ENCODE results near the gene SCO2.
A peak's percentile ranks its signal among the peaks of the same experiment; 100 is the strongest.

Gene SCO2, protein sequence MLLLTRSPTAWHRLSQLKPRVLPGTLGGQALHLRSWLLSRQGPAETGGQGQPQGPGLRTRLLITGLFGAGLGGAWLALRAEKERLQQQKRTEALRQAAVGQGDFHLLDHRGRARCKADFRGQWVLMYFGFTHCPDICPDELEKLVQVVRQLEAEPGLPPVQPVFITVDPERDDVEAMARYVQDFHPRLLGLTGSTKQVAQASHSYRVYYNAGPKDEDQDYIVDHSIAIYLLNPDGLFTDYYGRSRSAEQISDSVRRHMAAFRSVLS

DNA sequence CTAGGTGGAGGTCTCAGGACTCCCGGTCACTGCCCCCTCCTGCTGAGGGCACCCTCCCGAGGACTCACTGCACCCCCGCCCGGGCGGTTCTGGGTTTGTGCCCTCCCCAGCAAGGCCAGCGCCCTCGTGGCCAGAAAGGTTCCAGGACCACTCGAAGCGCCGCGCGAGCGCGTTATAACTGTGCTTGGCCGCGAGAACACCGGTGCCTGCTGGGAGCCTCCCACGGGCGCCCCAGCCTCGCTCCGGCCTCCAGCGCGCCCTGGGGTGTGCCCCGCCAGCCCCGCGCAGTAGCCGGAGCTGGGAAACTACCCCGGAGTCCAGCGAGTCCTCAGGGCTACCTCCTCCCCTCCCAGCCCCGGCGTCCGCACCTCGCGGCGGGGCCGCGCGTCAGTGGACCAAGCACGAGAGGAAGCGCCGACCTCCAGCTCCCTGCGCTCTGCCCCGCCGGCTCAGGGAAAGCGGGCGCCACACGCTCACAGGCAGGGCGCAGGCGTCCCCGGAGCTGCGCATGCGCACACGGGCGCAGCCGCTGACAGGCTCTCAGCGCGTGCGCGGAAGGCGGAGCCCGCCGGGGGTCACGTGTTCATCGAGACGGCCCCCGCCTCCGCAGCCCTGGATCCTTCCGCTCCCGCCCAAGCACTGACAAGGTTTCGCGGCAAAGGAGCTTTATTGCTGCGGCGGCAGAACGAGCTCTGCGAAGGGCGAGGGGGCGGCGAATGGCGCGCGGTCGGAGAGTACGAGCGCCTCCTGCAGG, at the start of gene SCO2:
Gene SCO2, minus strand, starts transcription at position 495 of the 754 bp plus-strand sequence. CDS start 1,187 bp downstream, outside the sequence.
- DNase-seq: peak; percentile 95

DNA sequence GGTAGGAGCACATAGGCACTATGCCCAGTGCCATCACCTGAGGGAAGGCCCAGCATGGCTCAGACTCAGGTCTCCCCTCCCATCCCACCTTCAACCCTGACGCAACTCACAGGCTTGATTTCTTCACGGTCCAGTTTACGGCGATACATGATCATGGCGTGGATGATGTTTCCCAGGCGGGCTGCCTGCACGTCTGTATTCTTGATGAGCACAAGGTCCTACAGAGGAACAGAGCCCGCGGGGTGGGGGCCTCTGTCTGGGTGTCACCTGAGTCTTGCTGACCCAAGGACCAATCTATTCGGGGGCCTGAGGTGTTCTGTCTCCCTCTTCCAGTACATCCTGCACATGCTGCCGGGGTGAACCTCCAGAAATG, 49.0 kb upstream of the SCO2 start:
- DNase-seq: no peak

DNA sequence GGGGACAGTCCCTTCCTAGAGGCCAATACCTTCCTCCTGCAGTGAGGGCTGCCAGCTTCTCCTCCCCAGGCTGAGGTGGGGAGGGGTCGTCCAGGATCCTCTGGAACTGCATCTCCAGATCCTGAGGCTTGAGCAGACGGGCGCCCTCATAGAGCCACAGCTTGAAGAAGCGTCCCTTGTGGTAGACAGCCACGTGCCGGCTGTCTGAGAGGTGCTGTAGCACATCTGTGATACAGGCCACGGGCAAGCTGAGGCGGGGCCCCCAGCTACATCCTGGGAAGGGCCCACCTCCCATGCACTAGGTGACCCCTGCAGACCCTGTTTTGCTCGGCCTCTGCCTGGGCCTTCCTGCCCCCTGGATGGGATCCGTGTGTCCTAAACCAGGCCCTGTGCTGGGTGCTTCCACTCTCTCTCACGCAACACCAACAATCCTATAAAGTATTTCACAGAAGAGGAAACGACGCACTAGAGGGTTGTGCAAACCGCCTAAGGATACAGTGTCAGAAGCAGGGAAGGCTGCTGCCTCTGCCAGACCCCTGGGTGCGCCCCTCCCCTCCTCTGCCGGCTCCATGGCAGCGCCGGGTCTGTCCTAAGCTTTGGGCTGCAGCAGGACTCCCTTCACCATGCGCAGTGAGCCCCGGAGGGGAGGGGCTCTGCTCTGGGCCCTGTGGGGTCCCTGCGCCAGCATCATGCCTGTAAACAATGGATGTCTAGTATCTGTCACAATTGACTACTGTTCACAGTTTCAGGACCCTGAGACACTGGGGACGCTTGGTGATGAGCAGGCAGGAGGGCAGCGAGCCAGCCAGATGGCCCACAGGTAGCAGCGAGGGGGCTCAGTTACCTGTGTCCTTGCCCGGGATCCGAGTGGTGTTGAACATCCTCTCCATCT, 48.3 kb upstream of the SCO2 start:
- no peak for DNase-seq

DNA sequence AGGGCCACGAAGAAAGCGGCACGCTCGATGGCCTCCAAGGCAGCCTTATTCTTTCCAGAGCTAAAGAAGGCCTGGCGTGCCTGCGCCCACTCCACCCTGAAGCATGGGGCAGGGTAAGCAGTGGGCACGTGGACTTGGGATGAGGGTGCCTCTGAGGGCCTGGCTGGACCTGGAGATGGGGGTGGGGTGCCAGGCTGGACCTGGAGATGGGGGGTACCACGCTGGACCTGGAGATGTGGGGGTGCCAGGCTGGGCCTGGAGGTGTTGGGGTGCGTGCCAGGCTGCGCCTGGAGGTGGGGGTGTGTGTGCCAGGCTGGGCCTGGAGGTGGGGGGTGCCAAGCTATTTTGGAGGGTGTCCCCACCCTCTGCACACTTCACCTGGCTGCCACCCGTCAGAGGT, 47.6 kb upstream of the SCO2 start:
- DNase-seq: no peak

DNA sequence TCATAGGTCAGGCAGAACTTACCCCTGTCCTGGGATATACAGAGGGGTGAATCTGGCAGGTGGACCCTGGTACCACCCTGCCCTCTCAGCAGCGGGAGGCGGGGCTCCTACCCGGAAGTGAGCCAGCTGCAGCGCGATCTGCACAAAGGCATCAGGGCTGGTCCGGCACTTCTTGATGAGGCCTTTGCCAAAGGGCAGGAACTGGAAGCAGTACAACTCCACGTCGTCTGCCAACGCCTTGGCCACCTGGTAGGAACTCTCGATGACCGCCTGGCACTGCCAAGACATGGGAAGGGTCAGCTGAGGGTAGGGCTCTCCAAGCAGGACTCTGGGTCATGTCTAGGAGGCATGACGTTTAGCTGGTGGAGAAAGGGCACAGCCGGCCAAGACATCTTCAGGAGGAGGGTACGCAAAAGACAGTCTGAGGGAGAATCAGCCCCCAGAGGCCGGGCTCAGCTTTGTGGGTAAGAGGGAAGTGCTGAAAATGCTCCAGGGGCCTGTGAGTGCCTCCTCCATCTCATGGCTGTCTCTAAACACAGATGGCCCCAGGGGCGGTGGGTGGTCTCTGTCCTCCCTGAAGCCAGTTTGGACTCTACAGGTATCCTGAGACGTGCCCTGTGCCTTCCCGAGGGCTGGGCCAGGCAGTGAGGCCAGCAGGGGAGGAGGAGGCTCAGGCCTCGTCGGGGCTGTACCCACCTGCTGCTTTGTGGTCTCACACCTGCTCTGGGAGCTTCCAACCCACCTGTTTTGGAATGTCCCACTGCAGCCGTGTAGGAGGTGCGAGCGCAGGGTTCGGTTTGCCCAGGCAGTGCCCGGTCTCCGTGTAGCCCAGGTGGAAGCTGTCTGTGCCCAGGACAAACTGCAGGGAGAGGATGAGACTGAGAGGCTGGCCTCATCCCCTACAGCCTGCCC, 46.1 kb upstream of the SCO2 start:
- no peak for DNase-seq

DNA sequence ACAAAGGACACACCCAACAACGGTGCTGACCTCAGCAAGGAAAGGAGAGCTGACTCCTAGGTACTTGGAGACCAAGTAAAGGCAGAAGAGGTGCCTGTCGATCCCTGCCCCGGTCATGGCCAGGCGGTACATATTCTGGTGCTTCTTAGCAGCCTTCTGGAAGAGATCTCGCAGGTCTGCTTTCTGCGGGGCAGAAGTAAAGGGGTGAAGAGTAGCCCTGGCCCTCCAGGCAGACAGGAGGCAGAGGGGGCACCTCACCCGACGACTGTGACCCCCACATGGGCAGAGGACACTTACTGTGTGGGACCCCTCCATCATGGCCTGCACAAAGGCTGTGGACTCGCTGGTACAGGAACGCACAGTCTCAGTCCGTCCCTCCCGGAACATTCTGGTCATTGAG, 45.5 kb upstream of the SCO2 start:
- no peak for DNase-seq

DNA sequence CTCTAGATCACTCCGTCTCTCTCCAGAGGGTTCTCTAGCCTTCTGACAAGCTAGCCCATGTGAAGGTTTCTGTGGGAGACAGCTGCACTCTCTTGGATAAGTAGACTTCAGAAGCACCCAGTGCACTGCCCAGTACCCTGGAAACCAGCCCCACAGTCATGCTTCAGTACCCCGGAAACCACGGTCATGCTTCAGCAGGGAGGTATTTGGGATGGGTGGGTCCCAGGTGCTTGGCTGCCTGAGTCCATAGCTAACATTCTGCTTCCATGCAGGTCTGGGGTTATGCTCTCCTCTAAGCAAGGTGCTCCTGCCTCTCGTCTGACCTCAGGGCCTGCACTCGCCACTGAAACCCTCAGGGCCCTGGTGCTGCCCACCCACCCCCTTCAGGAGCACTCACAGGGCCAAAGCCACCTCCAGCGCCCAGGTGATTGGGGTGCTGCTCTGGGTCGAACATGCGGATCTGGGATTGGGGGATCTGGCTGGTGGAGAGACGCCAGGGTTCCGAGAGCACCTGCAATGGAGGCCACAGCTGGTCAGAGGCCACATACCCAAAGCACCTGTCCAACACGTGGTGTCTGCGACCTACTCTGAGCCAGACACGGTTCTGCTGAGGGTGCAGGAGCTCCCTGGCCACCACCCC, 44.6 kb upstream of the SCO2 start:
- no peak for DNase-seq

DNA sequence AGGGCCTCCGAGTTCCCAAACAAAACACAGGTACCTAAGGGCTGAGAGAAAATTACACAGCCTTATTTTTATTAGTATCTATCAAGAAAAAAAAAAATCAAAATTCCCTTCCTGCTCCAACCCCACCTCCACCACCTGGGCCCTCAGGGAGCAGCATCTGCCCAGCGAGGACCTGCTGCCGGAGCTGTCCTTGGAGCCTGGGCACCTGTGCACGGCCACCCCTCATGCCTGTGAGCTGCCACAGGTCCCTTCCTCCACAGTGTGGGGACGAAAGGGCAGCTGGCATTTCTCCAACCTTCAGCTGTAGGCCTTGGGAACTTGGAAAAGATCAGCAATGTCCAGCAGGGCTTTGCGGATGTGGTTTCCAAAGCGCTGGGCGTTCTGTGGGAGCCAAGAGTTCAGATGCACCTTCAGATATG, 43.7 kb upstream of the SCO2 start:
- DNase-seq: no peak

DNA sequence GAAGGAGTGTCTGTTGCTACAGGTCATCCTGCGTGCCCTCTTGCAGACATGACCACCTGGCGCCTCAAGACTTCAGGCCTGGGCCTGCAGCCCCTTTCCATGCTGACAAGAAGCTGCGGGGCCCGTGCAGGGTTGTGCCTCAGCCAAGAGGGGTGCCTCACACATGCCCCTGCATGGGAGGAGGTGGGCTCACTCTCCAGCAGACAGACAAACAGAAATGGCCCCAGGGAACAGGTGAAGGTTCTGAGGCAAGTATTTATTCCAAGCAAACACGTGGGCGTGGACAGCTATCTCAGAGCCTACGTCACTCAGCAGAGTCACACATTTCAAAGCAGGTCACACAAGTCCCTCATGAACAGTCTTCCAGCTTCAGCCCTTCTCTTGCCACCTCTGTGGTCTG, 43.2 kb upstream of the SCO2 start:
- no peak for DNase-seq

DNA sequence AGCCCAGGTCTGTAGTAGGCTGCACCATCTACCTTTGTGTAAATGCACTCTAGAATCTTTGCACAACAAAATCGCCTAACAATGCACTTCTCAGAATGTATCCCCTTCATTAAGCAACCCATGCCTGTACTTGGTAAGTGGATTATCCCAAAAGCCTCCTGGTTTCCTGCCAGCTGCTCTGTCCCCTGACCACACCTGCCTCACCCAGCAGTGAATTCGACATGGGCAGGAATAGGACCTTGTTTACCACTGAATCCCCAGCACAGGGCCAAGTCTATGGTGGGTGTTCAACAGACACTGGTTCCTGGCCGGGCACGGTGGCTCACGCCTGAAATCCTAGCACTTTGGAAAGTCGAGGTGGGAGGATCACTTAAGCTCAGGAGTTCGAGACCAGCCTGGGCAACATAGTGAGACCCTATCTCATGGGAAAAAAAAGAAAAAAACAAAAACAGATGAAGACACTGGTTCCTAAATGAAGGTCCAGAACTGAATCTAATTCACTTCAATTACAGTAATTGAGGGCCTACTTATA, 42.4 kb upstream of the SCO2 start:
- DNase-seq: no peak

DNA sequence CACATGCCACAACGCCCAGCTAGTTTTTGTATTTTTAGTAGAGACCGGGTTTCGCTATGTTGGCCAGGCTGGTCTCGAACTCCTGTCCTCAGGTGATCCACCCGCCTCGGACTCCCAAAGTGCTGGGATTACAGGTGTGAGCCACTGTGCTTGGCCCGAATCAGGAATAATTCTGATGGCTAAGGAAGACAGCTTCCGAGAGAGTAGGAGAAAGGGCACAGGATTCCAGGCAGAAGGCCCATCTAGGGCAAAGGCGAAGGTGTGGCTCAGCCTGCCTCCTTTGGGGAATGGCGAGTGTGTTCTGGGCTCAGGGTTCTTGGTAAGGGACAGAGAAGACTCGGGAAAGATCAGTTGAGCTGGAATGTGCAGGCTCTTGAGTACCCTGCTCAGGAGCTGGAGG, 38.9 kb upstream of the SCO2 start:
- no peak for DNase-seq

DNA sequence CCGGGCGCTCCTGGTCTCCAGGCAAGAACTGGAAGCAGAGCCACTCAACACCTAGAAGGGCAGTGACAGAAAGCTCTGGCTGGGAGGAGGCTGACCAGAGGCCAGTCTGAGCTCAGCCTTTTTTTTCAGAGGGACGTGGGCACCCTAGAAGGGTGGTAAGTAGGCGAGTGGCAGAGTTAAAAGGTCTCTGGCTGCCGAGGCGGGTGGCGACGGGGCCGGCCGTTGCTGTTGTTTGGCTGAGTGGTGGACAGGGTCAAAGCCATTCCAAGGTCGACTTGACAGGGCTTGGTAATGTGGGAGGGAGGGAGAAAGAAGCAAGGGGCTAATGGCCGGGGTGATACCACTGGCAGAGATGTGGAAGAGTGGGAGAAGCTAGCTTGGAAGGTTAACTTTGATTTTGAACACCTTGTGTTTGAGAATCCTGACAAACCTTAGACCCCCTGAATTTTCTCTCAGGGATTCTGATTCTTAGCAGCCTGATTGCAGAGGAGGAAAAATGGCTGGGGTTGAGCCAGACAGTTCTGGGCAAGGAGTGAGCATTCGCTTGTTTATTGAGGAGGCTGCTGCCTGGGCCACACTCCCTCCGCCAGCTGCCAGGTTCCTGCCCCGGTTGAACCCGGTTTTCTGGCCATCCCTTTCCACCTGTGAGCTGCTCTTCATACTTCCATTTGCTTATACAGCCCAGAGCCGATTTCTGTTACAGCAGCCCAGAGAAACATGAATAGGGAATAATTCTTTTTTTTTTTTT, 38.2 kb upstream of the SCO2 start:
- DNase-seq: no peak

DNA sequence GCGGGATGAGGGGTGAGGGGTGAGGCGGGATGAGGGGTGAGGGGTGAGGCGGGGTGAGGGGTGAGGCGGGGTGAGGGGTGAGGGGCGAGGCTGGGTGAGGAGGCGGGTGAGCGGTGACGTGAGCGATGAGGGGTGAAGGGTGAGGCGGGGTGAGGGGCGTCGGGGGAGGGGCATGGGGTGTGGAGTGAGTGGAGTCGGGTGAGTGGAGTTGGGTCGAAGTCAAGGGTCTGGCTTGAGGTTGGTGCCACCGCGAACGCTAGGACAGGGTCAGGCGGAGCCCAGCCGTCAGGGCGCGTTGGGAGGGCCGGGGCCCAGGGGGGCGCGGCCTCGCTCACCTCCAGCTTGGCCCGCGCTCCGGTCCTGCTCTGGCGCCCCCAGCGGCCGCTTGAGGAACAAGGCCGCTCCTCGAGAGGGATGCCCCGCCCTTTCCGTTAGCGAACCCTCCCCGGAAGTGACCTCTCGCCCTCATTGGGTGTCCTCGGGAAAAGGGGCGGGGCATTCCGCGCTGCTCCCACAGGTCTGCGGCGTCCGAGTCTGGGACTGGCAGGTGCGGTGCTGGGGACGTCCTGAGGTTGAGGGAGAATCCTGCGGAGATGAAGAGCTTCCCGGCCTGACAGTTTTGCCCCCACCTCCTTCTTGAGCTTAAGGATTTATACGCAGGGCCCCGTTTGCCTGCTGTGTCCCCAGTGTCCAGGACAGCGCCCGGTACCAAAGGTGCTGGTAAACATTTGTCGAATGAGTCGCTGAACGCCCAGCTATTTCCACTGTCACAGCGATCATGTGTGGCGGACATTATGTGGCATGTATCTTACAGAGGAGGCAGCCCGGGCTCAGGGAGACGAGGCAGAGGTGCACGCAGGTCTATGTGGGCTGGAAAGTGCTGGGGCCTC, 37.4 kb upstream of the SCO2 start, which contains the start of gene SYCE3:
Gene SYCE3, minus strand, starts transcription at position 397 of the 890 bp plus-strand sequence. CDS start 6,514 bp downstream, outside the sequence.
- DNase-seq: peak; percentile 81

DNA sequence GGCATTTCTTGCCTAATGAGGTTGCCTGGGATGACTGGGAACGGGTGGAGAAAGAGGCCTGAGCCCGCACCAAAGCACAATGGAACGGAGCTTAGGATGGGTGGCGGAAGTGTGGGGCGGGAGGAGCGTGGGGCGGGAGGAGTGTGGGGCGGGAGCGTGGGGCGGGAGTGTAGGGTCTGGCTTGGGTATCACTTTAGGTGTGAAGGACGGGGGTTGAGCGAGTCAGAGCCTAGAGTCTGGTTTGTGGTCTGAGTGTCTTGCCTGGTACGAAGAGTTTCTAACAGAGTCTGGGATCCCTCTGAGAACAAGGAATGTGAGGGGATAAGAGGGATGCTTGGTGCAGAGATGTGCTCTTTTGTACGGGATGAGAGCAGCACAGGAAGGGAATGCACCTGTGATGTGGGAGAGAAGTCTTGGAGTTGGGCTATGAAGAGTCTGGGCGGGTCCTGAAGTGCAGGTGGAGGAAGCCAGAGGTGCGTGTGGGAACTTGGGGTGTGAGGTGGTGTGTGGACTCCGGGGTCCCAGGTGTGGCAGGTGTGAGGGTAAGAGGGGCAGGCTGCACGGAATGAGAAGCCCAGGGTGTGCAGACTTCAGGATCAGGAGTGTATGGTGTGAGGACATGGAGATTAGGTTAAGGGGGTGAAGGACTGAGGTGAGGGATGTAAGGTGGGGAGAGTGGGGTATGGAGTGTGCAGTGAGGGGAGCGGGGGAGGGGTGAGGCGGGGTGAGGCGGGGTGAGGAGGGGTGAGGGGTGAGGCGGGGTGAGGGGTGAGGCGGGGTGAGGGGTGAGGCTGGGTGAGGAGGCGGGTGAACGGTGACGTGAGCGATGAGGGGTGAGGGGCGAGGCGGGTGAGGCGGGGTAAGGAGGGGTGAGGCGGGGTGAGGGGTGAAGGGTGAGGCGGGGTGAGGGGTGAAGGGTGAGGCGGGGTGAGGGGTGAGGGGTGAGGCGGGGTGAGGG, 36.3 kb upstream of the SCO2 start:
- DNase-seq: no peak

DNA sequence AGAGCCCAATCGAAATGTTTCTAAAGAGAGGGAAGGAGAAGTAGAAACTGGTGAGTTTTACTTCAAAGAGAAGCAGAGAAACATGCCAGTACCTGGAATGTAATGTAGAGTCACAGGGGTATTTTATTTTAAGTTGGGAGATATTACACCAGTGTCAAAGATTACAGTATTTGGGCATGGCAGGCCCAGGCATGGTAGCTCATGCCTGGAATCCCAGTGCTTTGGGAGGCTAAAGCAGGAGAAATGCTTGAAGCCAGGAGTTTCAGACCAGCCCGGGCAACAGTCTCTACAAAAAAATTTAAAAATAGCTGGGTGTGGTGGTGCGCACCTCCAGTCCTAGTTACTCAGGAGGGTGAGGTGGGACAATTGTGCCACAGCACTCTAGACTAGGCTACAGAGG, 34.6 kb upstream of the SCO2 start:
- no peak for DNase-seq

DNA sequence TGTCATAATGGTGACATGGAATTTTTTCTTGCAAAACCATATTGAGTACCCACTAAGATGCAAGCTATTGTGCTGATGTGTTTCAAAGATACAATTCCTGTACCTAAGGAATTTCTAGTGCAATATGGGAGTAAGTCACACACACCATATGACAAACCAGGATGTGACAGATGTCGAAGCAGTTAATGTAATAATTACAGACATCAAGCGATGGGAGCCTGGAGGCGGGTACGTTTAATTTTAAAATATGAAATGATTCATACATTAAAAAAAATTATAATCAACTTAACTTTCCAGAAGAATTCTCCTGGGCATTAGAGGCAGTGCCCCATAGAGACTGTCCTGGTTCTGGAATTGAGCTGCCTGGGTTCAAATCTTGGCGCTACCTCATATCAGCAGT, 31.3 kb upstream of the SCO2 start:
- DNase-seq: no peak

DNA sequence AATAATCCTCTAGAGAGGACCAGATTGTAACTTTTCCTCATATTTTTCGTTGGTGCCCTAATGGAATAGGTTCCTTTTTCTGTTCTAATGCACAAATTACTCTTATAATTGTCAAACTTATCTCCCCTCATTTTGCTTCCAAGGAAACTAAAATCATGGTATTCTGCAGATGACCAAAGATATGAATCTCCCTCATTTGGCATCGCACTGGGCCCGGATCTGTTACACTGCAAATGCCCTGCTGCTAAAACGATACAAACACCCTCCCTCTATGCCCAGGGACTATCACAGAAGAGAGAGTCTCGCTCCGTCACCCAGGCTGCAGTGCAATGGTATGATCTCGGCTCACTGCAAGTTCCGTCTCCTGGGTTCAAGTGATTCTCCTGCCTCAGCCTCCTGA, 27.9 kb upstream of the SCO2 start:
- DNase-seq: no peak

DNA sequence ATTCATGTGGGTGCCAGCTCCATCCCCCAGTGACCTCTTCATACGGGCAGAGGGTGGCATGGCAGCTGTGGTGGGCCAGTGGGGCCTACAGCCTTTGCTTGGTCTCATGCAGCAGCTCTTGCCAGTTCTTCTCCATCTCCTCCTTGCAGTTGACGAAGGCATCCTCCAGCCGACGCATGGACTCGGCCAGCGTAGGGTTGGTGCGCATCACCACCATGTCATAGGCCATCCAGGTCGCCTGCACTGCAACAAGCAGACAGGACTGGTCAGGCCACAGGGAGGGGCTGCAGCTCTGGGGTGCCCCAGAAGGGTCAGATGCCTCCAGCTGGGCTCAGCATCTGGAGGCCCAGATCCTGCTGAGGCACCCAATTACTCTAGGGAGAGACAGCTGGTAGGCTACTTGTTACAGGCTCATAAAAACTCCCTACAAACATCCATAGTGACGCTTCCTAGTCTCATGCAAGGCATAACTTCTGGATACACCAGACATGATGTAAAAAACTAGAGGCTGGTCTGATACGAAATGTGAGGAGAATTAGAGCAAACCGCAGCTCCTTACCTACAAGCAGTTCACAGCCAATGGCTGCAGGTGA, 25.9 kb upstream of the SCO2 start:
- DNase-seq: no peak
